SKM-1 (cell line): ENCODE results near the gene SOX3.

ENCODE experiments used
- DNase-seq: peaks from one replicate; lab custom pipeline; 2025; ENCODE audit not compliant: unreplicated experiment; lab: John Stamatoyannopoulos, UW

SOX3 gene

DNA sequence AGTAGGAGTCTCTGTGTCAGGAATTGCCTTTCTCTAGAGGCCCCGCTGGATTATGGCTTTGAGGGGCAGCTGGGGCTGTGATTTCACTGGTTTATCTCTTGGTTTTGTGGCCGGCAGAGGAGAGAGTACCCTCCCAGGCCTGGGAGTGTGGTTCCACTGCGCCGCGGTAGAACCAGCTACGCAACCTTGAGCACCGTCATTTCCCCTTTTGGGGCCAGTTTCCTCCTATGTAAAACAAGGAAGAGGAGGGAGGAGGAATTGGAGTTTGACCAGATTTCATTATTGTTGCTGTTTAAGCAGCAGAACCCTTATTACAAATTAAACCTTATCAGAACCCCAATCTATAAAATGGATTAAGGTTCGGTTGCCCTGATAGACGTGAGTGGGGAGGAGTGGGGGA, 4.4 kb downstream of the SOX3 start:
- DNase-seq: peak; percentile 16

DNA sequence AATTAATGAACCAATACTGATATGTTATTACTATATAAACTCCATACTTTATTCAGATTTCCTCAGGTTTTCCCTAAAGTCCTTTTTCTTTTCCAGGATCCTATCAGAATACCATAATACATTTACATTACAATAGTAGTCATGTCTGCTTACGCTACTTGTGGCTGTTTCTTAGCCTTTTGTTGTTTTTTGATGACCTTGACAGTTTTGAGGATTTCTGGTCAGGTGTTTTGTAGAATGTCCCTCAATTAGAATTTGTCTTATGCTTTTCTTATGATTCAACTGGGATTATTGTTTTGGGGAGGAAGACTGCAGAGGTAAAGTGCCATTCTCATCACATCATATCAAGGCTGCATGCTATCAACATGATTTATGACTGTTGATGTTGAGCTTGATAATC, 9.1 kb downstream of the SOX3 start:
- DNase-seq: no peak

DNA sequence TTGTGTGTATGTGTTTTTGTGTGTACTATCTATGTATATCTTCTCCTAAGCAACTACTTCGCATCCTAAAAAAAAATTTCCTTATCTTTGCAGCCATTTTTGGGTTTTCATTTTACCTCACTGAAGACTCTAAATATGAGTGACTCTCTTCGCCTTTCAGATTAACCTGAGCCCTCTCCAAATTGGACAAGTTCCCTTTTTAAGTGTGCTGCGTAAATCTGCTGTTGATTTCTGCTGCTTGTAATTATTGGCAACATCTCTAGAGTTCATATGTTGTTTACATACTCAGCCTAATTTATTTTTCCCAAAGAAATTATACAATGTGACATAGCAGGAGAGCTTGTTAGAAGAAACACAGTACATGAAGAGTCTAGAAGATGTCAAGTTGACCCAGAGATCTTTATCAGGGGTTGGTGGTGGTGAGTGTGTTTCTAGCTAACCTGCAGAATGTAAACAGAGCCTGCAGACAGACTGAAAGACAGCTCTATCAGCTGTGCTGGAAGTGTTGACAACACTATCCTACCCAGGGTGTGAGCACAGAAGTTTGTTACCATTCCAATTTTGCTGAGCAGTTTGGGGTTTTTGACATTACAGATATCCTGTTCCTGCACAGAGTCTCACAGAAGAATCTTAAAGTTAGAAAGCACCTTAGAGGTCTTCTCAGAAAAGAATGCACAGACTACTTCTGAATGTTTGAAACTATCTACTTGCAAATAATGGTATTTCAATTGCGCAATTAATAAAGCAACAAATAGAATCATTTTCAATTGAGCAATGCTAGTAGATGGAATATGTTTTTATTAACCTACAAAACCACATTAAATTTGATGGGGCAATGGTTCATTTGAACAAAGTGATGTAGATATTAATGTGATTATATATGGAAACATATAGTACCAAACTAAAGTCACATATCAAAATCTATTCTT, 12.5 kb downstream of the SOX3 start:
- DNase-seq: no peak

DNA sequence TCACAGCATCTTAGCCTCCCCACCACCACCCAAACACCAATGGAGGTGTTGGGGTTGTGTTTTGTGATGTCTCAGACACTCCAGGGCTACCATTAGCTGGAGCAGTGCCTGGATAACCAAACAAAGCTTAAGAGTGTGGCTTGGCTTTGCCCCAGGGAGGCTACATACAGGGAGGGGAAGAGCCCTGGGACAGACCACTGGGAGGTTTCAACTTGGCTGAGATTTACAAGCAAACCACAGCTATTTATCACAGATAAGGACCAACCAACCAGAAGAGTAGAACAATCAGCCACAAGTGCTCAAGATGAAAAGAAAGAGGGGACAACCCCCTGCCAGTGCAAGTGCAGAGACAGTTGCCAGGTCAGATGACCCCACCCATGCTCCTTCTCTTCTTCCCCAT, 24.1 kb downstream of the SOX3 start:
- DNase-seq: no peak

DNA sequence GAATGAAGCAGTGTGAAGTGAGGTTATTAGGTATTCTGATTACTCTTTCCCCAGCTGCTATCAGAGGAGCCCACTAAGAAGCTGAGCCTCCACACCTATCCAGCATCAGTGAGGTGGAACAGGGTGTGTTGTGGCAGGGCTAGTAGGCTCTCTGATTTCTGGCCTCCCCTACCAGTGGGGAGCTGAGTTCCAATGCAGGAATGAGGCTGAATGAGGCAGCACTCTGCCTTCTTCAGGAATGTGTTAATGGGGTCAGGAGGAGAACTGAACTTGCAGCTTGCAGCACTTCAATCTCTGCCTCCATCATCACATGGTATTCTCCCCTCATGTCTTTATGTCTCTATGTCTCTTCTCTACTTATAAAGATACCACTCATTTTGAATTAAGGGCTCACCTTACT, 26.9 kb downstream of the SOX3 start:
- DNase-seq: no peak

DNA sequence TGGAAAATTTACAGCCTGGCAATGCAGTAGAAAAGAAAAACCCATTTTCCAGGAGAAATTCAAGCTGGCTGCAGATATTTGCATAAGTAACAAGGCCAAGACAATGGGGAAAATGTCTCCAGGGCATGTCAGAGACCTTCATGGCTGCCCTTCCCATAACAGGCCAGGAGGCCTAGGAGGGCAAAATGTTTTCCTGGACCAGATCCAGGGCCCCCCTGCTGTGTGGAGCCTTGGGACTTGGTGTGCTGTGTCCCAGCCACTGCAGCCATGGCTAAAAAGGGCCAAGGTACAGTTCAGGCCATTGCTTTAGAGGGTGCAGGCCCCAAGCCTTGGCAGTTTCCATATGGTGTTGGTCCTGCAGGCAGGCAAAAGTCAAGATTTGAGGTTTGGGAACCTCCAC, 29.8 kb downstream of the SOX3 start:
- no peak for DNase-seq

DNA sequence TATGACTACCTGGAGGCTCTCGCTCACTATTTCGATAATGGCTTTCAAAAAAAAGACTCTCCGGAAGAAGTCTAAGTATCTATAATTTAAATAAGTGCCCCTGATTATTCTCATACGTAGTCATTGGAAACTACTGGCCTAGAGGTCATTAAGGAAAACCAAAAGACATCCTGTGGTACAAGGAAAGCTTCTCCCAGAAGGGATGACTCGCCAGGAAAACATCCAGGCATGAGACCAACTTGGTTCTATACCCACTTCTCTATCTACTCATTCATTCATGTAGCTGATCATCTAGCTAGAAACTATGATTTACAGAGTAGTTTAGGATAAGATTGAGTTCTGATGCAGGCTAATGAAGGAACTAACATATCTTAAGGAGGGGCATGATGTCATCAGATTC, 37.7 kb downstream of the SOX3 start:
- DNase-seq: no peak
